Measurements from ENCODE around the gene EIF4G3.
A peak's percentile ranks its signal among the peaks of the same experiment; 100 is the strongest.

Gene EIF4G3

DNA sequence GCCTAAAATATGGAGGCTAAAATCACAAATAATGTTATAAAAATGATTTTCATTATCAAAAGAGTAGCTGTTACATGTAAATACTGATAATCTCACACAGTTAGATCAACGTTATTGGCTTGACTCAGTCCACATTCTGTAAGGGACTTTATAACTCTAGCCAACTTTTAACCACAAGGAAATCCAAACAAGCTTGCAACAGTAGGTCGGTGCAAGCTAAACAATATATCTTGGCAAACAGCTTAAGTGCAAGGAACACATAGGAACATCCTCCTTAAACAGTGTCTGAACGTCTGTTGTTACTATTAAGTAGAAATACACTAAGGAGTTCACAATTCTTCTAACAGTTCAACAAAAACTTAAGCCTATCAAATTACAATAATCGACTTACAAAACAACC lies 126.7 kb downstream of the EIF4G3 start:
- Histone ChIP-seq H2BK12ac (ENCODE audit: low read length in 2 of 2) (no peak overlapping the region), H3K9ac (ENCODE audit: low read length) (no peak overlapping the region), H3K9me3 (ENCODE audit: control insufficient read depth, low read length) (no peaks in the 10 kb centered on the region), H4K91ac (ENCODE audit: low read length) (no peak overlapping the region), H3K79me1 (replicated peaks; ENCODE audit: low read length, poor library complexity, severe bottlenecking) (peaks cover 8% of the 10 kb centered on the region), H3K23ac (ENCODE audit: low read length in 2 of 2) (no peak overlapping the region), H3K36me3 (ENCODE audit: control insufficient read depth in 1 of 2, insufficient read depth in 2 of 2, low read depth in 1 of 2, low read length in 2 of 2) (peaks cover 0 to 10% of the 10 kb centered on the region in 2 experiments), H2AFZ (ENCODE audit: low read depth, low read length) (no peak overlapping the region), H4K8ac (ENCODE audit: low read length) (no peak overlapping the region), H2BK15ac (ENCODE audit: low read depth, poor library complexity, severe bottlenecking) (no peak overlapping the region), H3K4me1 (ENCODE audit: control insufficient read depth, insufficient read depth, low read depth, low read length) (no peaks in the 10 kb centered on the region), H3K4me3 (ENCODE audit: insufficient read depth in 1 of 2, low read depth in 1 of 2, low read length in 2 of 2) (no peak overlapping the region), H3K14ac (ENCODE audit: low read length in 2 of 2) (no peak overlapping the region), H3K27me3 (ENCODE audit: control insufficient read depth in 1 of 2, insufficient read depth in 1 of 2, low read length in 2 of 2) (no peaks in the 10 kb centered on the region), H2AK5ac (ENCODE audit: low read length, severe bottlenecking) (no peak overlapping the region), H3K4me2 (ENCODE audit: low read length, poor library complexity, severe bottlenecking) (no peak overlapping the region), H3K4ac (ENCODE audit: low read depth in 1 of 2, low read length in 2 of 2) (no peak overlapping the region), H2BK120ac (ENCODE audit: low read depth, low read length) (no peak overlapping the region), H3K27ac (ENCODE audit: low read length, poor library complexity, severe bottlenecking) (no peak overlapping the region), H3K18ac (ENCODE audit: low read depth in 1 of 2, low read length in 2 of 2) (no peak overlapping the region), H2BK5ac (ENCODE audit: low read depth, low read length, poor library complexity, severe bottlenecking) (no peak overlapping the region)
- WGBS, result 33% methylated on average over 4 of the region's 4 CpGs
- DNase-seq, result peak; percentile 87

GRCh38 chr1:21048462-21048861 lies 128.2 kb downstream of the EIF4G3 start:
- H3K4me3 ChIP-seq (ENCODE audit: insufficient read depth in 1 of 2, low read depth in 1 of 2, low read length in 2 of 2), result no peak overlapping the region
- WGBS, result 94% methylated on average over 3 of the region's 4 CpGs
- H3K4me2 ChIP-seq (ENCODE audit: low read length, poor library complexity, severe bottlenecking), result no peak overlapping the region
- no peak overlapping the region for H2AK5ac ChIP-seq (ENCODE audit: low read length, severe bottlenecking)
- H3K23ac ChIP-seq (ENCODE audit: low read length in 2 of 2), result no peak overlapping the region
- no peak overlapping the region for H3K27ac ChIP-seq (ENCODE audit: low read length, poor library complexity, severe bottlenecking)
- H3K4ac ChIP-seq (ENCODE audit: low read depth in 1 of 2, low read length in 2 of 2), result no peak overlapping the region
- no peaks in the 10 kb centered on the region for H3K27me3 ChIP-seq (ENCODE audit: control insufficient read depth in 1 of 2, insufficient read depth in 1 of 2, low read length in 2 of 2)
- H2BK15ac ChIP-seq (ENCODE audit: low read depth, poor library complexity, severe bottlenecking), result no peak overlapping the region
- H3K4me1 ChIP-seq (ENCODE audit: control insufficient read depth, insufficient read depth, low read depth, low read length), result peaks cover 2% of the 10 kb centered on the region
- H3K36me3 ChIP-seq (ENCODE audit: control insufficient read depth in 1 of 2, insufficient read depth in 2 of 2, low read depth in 1 of 2, low read length in 2 of 2), result peaks cover 0 to 10% of the 10 kb centered on the region in 2 experiments
- H3K9me3 ChIP-seq (ENCODE audit: control insufficient read depth, low read length), result no peaks in the 10 kb centered on the region
- no peak overlapping the region for H3K9ac ChIP-seq (ENCODE audit: low read length)
- H3K14ac ChIP-seq (ENCODE audit: low read length in 2 of 2), result no peak overlapping the region
- H2BK120ac ChIP-seq (ENCODE audit: low read depth, low read length), result no peak overlapping the region
- H2BK5ac ChIP-seq (ENCODE audit: low read depth, low read length, poor library complexity, severe bottlenecking), result no peak overlapping the region
- no peak overlapping the region for H2BK12ac ChIP-seq (ENCODE audit: low read length in 2 of 2)
- DNase-seq, result no peak
- H4K91ac ChIP-seq (ENCODE audit: low read length), result peak overlapping the region; percentile 48
- peak overlapping the region; percentile 17 for H4K8ac ChIP-seq (ENCODE audit: low read length)
- no peak overlapping the region for H3K18ac ChIP-seq (ENCODE audit: low read depth in 1 of 2, low read length in 2 of 2)
- H3K79me1 ChIP-seq (replicated peaks; ENCODE audit: low read length, poor library complexity, severe bottlenecking), result peaks cover 13% of the 10 kb centered on the region
- no peak overlapping the region for H2AFZ ChIP-seq (ENCODE audit: low read depth, low read length)

GRCh38 chr1:21046132-21046531 lies 130.6 kb downstream of the EIF4G3 start:
- no peak for DNase-seq
- no peak overlapping the region for H3K27ac ChIP-seq (ENCODE audit: low read length, poor library complexity, severe bottlenecking)
- no peak overlapping the region for H4K8ac ChIP-seq (ENCODE audit: low read length)
- H2BK12ac ChIP-seq (ENCODE audit: low read length in 2 of 2), result no peak overlapping the region
- peaks cover 6% of the 10 kb centered on the region for H3K4me1 ChIP-seq (ENCODE audit: control insufficient read depth, insufficient read depth, low read depth, low read length)
- no peak overlapping the region for H3K18ac ChIP-seq (ENCODE audit: low read depth in 1 of 2, low read length in 2 of 2)
- H3K79me1 ChIP-seq (replicated peaks; ENCODE audit: low read length, poor library complexity, severe bottlenecking), result peaks cover 14% of the 10 kb centered on the region
- H3K27me3 ChIP-seq (ENCODE audit: control insufficient read depth in 1 of 2, insufficient read depth in 1 of 2, low read length in 2 of 2), result no peaks in the 10 kb centered on the region
- no peak overlapping the region for H3K9ac ChIP-seq (ENCODE audit: low read length)
- H3K4ac ChIP-seq (ENCODE audit: low read depth in 1 of 2, low read length in 2 of 2), result peak overlapping the region in 1 of 2 experiments; percentile 44
- peaks cover 0 to 10% of the 10 kb centered on the region in 2 experiments for H3K36me3 ChIP-seq (ENCODE audit: control insufficient read depth in 1 of 2, insufficient read depth in 2 of 2, low read depth in 1 of 2, low read length in 2 of 2)
- no peak overlapping the region for H3K14ac ChIP-seq (ENCODE audit: low read length in 2 of 2)
- no peaks in the 10 kb centered on the region for H3K9me3 ChIP-seq (ENCODE audit: control insufficient read depth, low read length)
- no peak overlapping the region for H2BK5ac ChIP-seq (ENCODE audit: low read depth, low read length, poor library complexity, severe bottlenecking)
- H2AK5ac ChIP-seq (ENCODE audit: low read length, severe bottlenecking), result no peak overlapping the region
- no peak overlapping the region for H2AFZ ChIP-seq (ENCODE audit: low read depth, low read length)
- H4K91ac ChIP-seq (ENCODE audit: low read length), result no peak overlapping the region
- no peak overlapping the region for H2BK120ac ChIP-seq (ENCODE audit: low read depth, low read length)
- H3K4me3 ChIP-seq (ENCODE audit: insufficient read depth in 1 of 2, low read depth in 1 of 2, low read length in 2 of 2), result no peak overlapping the region
- no peak overlapping the region for H2BK15ac ChIP-seq (ENCODE audit: low read depth, poor library complexity, severe bottlenecking)
- no peak overlapping the region for H3K4me2 ChIP-seq (ENCODE audit: low read length, poor library complexity, severe bottlenecking)
- H3K23ac ChIP-seq (ENCODE audit: low read length in 2 of 2), result no peak overlapping the region
- WGBS, result 94% methylated on average over 3 of the region's 3 CpGs

GRCh38 chr1:21045351-21045750 lies 131.3 kb downstream of the EIF4G3 start:
- H2BK5ac ChIP-seq (ENCODE audit: low read depth, low read length, poor library complexity, severe bottlenecking), result no peak overlapping the region
- H3K36me3 ChIP-seq (ENCODE audit: control insufficient read depth in 1 of 2, insufficient read depth in 2 of 2, low read depth in 1 of 2, low read length in 2 of 2), result peaks cover 0 to 10% of the 10 kb centered on the region in 2 experiments
- no peak overlapping the region for H4K91ac ChIP-seq (ENCODE audit: low read length)
- no peak overlapping the region for H3K14ac ChIP-seq (ENCODE audit: low read length in 2 of 2)
- no peak overlapping the region for H2BK15ac ChIP-seq (ENCODE audit: low read depth, poor library complexity, severe bottlenecking)
- no peak overlapping the region for H3K4ac ChIP-seq (ENCODE audit: low read depth in 1 of 2, low read length in 2 of 2)
- peaks cover 6% of the 10 kb centered on the region for H3K4me1 ChIP-seq (ENCODE audit: control insufficient read depth, insufficient read depth, low read depth, low read length)
- no peak overlapping the region for H3K4me2 ChIP-seq (ENCODE audit: low read length, poor library complexity, severe bottlenecking)
- H4K8ac ChIP-seq (ENCODE audit: low read length), result no peak overlapping the region
- H3K27ac ChIP-seq (ENCODE audit: low read length, poor library complexity, severe bottlenecking), result no peak overlapping the region
- H3K23ac ChIP-seq (ENCODE audit: low read length in 2 of 2), result no peak overlapping the region
- no peak overlapping the region for H2AK5ac ChIP-seq (ENCODE audit: low read length, severe bottlenecking)
- peaks cover 14% of the 10 kb centered on the region for H3K79me1 ChIP-seq (replicated peaks; ENCODE audit: low read length, poor library complexity, severe bottlenecking)
- WGBS, result 100% methylated on average over 2 of the region's 2 CpGs
- H3K9me3 ChIP-seq (ENCODE audit: control insufficient read depth, low read length), result no peaks in the 10 kb centered on the region
- H3K18ac ChIP-seq (ENCODE audit: low read depth in 1 of 2, low read length in 2 of 2), result no peak overlapping the region
- H3K4me3 ChIP-seq (ENCODE audit: insufficient read depth in 1 of 2, low read depth in 1 of 2, low read length in 2 of 2), result no peak overlapping the region
- H2AFZ ChIP-seq (ENCODE audit: low read depth, low read length), result no peak overlapping the region
- no peaks in the 10 kb centered on the region for H3K27me3 ChIP-seq (ENCODE audit: control insufficient read depth in 1 of 2, insufficient read depth in 1 of 2, low read length in 2 of 2)
- H2BK120ac ChIP-seq (ENCODE audit: low read depth, low read length), result no peak overlapping the region
- DNase-seq, result no peak
- H3K9ac ChIP-seq (ENCODE audit: low read length), result no peak overlapping the region
- no peak overlapping the region for H2BK12ac ChIP-seq (ENCODE audit: low read length in 2 of 2)

Measured in mesenchymal stem cell (in vitro differentiated cells and primary cell).